ENCODE results near the gene THADA. TPM values are rescaled to one million over a fixed set of nuclear protein-coding genes. Genes with fewer than 3 reads are reported as not detected.

THADA gene
- polyA plus RNA-seq, 10 donors, result 16.2 to 24.7 (median 18.2) TPM

DNA sequence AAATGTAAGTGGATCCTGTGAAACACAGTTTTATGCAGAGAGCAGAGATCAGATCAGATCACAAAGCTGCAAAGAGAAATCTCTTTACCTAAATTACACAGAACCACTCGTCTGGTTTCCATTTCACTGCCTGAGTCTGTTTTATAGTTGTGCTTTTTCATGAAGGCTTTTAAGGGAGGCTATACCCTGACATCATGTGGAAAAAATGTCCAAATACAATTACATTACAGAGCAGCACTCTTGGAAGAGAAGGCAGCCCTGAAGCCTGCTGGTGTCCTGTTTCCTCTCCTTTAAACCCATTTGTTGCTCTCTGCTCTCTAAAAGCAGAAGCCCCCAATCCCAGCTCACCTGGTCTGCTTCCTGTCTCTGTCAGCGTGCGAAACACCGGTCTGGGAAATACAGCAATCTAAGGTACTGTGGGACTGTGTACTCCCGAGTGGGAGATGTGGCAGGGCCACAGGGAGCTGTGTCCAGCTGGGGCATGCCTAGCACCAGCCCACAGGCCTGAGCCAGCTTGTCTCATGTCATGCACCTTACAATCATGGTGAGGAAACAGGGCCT lies 344.6 kb downstream of the THADA start:
- peak; percentile 88 to 95 (median 89) for DNase-seq

DNA sequence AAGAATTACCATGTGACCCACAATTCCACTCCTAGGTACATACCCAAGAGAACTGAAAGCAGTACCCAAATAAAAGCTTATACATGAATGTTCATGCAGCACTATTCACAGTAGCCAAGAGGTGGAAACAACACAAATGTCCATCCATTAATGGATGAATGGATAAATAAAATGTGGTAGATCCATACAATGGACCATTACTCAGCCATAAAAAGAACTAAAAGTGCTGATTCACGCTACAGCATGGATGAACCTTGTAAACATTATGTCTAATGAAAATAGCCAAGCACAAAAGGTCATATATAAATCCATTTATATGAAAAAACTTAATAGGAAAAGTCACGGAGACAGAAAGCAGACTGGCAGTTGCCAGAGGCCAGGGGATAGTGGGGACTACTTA lies 345.8 kb downstream of the THADA start:
- DNase-seq, result no peak

DNA sequence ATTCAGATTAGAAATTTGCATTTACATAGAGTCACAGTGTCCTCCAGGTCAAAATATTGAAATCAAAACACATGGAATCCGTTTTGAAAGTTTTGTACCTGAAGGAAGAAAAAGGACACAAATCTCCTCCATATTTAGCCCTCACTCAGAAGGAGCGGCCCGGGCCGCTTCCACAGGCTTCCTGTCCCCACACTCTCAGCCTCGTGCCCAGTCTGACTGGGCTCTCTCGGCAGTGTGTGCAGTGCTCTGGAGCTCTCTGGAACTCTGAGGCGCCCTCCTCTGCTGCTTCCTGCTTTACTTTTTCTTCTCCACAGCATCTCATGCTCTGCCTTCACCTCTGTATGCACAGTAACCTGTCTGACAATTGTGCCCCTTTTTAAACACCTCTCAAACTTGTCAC lies 347.2 kb downstream of the THADA start:
- no peak for DNase-seq

DNA sequence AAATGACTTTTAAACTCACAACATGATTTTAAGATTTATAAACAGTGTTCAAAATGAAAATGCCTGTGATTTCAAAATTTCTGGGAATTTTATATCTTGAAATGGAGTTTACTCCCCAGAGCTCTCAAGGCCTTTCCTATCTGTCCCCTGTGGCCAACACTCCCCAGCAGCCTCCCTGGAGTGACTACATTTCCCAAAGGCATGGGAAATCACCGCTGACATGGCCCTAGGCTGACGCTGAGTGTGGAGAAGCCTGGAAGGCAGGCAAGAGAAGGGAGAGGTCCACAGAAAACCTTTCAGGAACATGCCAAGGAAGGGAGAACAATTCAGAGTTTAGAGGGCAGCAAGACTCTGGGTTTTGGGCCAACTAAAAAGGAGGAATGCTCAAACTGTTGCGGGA lies 349.2 kb downstream of the THADA start:
- no peak for DNase-seq

DNA sequence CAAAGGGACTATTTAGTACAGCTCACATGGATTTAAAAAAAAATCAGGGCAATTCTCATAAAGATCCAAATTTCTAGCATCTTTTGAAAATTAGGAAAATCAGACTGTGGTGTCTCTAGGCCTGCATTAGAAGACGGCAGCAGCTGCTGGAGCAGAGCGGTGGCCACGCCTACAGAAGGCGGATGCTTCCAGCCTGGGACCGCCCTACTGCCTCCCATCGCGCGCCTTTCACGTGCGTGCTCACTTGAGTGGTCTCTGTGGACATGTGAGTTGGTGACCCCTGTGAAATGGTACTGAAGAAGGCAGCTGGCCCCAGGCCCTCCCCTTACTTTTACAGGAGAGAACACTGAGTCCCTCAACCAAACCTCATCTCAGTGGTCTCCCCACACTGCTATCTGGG lies 354.3 kb downstream of the THADA start:
- DNase-seq, result peak in 1 of 3 donors; percentile 67

DNA sequence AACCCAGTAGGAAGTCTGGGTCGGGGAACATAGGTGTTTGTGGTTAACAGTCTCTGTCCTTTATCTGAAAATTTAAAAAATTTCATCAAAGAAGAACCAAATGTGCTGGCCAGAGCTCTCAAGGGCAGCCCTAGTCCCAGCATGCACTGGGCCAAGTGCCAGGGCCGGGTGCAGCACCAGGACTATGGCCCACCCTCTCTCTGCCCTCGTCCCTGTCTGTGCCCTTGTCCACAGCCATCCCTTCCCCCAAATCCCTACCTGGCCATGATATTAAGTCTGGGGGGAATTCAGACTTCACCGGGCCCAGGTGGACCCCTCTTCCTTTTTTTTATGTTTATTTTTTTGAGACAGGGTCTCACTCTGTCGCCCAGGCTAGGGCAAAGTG lies 355.1 kb downstream of the THADA start:
- DNase-seq, result no peak

DNA sequence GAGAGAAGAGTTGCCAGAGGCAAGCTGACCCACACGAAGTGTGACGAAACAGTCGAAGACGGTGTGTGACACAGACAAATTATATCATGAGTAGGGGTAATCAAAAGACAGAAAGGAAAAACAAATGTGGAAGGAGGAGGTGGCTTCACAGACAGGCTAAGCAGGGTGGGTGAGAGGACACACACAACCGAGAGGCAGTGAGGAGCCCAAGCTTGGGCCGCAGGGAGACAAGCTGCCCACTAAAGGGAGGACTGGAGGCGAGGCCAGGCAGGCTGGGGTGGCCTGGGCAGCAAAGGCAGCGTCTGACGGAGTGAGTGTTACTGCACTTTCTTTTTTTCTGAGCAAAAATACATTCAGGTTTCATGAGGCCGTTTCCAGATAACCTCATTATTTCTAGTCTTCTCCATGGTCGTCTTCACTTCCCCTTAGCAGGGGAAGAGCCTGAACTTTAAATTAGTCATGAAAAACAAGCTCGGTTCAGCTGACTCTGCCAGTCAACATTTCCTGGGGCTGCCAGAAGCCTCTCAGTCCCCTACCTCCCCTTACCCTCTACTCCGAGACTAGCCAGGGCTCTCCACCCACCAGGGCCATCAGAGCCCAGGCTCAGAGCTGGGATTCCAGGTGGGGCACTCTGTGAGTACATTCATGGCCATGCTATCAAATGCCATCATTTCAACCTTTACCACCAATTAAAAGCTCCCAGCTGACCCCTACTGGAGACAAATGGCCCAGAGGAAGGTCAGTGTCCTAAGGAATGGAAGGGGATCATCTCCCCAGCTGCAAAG lies 355.7 kb downstream of the THADA start:
- DNase-seq, result peak in 1 of 3 donors; percentile 50

DNA sequence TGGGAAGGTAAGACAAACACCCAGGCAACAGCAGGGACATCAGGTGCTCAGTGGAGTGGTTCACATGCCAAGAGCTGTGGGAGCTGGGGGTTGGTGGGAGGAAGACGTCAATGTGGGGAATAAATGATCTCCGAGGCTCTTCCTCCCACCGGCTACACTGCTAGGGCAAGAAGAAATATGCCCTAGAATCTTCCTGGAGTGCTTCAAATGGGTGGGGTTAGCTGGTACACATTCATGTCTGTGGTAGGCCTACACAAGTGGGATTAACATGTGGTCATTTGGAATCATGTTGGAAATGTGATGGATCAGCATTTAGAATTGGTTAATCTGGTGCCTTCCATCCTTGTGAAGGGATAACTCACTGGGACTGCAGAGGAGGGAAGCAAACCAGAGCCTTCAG lies 357.0 kb downstream of the THADA start:
- DNase-seq, result no peak

DNA sequence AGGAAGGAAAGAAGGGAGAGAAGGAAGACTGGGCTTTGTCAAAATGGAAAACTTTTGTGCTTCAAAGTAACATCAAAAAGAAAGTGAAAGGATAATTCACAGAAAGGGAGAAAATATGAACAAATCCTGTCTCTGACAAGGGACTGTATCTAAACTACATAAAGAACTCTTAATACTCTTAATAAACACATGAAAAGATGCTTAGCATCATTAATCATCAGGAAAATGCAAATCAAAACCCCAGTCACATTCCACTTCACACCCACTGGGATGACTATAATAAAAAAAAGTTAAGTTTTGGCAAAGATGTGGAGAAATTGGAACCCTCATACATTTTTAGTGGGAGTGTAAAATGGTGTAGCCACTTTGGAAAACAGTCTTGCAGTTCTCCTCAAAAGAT lies 357.7 kb downstream of the THADA start:
- DNase-seq, result no peak

DNA sequence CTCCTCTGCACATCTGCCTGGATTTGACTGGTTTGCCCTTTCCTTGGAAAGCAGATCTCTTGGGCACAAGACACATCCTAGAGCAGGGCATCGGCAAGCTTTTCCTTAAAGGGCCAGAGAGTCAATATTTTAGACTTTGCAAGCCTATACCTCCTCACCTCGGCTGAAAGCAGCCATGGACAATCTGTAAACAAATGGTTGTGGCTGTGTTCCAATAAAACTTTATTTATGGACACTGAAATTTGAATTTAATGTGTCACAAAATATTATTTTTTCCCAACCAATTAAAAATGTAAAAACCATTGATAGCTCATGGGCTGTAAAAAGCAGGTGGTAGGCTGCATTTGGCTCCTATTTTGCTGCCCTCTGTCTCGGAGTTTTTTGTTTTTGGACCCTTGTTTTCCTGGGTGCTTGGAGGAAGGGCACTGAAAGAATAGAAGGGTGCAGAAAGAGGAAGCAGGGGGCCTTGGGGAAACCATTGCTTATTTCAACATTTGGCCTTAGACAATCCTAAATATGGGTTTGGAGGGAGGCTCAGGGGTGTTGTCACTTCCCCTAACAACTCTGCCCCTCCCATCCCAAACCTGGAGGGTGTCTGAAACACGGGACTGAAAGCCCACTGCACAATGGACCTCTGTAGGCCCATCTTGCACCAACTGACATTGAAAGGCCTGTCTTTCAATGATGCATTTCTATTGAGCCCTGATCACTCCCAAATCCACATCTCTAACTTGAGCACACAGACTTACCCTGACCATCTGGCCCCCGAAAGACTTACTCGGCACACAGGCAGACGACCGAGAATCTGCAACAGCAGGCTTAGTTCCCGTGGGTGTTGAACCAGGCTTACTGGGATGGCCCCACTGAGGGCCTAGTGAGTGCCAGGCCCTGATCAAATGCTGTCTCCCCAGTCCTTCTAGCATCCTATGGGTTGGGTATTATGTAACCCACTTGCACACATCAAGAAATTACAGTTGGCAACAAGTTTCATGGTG lies 362.3 kb downstream of the THADA start:
- no peak for DNase-seq

DNA sequence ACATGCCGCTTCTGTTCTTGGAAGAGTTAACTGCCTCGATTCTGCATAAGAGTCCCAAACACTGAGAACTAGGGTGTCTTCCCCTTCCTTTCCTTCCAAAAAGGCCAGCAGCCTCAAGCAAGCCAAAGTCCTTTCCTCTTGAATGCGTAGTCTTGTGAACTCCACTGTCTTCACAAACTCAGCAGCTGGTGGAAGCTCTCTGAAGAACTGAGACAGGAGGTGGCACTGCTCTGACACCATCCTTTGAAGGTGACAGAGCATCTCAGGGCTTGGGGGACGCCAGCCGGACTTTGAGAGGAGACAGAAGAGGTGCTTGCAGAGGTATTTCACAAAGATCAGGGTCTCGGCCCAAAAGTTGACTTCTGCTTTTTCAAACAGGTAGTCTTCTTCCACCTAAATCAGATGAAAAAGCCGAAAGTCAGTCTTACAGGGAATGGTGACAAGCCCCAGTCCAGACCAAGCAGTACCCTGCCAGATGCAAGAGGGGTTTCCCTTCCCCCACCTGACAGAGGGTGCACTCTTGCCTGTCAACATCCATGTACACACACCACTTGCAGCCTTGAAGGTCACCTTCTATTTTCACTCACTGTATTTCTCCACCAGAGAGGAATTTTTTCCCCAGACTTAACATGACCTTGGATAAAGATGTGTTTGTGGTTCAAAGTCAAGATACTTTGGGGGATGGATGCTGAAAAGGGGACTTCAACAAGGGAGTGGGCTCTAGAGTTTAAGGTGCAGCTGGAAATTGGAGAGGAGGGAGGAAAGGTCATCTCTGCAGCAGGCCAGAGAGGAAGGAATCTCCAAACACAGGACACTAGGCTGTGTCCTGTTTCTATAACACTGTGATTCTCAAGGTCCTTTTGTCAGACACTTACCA lies 364.6 kb downstream of the THADA start:
- no peak for DNase-seq

DNA sequence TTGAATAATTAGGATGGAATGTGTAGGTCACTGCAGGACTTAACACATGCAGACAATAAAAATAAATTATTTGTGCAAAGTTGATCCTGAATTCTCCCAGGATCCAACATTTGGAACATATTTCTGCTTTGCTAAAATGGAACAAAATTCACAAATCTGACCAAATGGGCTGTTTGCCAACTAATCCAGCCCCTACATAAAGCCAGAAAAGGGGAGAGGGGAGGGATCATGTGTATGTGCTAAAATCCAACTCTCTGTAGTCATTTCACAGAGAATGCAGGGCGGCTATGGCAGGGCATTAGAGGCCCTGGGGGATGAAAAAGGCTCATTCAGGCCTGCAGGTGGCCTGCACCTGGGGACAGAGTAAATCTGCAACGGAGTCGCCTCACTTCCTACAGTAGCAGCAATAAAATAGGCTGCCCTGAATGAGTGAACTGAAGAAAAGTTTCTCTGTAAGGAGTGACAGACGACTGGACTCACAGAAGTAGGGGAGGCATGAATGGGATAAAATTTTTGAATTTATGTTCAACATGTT lies 365.4 kb downstream of the THADA start:
- DNase-seq, result peak; percentile 20 to 87 (median 48)

DNA sequence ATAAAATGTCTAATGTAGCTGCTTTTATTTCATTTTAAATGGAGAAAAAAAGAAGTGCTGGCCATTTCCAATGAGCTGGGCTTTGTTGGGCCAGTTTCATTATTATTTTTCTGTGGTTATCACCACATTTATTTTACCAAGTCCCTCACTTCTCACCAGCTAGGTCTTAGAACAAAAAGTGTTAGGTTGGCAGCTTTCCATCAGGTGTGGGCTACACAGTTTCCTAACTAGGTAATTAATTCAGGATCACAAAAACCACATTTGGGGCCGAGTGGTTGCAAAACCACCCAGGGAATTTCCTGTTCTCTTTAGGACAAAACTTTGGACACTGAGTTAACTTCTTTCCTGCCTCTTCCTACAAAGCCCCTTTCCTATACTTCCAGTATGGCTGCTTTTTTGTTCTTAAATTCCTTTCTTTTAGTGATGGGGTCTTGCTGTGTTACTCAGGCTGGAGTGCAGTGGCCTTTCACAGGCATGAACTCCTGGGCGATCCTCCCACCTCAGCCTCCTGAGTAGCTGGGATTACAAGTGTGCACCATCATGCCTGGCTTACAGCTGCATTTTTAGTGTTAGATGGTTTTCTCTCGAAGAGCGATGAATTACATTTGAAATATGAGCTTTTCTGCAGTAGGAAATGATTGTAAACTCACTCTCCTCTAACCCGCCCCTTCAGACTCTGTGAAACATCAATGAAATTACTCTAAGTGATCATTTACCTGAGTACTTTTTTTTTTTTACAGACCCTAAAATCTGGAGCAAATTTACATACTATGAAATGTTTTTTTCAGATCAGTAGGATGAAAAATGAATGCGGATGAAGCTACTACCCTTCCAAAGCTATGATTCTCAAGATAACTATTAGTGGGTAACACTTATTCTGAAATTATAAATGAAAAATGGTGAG lies 366.8 kb downstream of the THADA start:
- peak; percentile 9 to 69 (median 17) for DNase-seq

DNA sequence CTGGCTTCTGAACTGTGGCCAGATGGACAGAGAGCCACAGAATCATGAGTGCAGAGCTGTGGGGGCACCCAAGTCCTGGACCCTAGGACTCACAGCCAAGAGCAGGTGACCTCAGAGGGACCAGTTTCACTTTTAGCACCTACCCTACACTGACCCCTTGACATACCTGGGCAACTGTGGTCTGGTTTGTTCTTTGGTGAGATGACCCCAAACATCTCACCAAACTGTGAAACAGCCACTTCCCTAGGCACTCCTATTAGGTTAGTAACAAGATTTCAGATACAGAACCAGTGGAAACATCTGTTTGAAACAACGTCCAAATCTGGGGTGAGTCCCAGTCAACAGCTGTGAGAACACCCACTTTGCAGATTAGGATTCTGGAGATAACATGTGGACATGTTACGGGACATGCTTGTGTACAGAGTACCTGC lies 367.5 kb downstream of the THADA start:
- DNase-seq, result peak; percentile 25 to 61 (median 29)

DNA sequence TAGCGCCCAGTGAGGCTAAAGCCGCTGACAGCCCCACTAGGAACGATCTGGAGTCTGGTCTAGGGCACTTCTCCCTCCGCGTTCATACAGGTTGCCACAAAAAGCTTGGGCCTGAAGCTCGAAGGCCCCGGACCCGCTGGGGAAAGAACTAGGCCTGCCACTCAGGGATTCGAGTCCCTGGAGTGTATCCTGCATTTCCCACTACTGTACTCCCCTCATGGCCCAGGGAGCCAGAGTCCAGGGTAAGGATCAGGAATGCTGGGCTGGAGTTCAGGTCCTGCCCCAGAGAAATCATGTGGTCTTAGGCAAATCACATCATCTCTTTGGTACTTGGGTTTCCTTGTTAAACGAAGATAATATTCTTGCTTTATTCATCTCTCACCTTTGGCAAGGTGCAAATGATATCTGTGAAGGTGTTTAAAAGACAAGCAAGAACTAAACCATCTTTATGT lies 368.0 kb downstream of the THADA start:
- no peak for DNase-seq

DNA sequence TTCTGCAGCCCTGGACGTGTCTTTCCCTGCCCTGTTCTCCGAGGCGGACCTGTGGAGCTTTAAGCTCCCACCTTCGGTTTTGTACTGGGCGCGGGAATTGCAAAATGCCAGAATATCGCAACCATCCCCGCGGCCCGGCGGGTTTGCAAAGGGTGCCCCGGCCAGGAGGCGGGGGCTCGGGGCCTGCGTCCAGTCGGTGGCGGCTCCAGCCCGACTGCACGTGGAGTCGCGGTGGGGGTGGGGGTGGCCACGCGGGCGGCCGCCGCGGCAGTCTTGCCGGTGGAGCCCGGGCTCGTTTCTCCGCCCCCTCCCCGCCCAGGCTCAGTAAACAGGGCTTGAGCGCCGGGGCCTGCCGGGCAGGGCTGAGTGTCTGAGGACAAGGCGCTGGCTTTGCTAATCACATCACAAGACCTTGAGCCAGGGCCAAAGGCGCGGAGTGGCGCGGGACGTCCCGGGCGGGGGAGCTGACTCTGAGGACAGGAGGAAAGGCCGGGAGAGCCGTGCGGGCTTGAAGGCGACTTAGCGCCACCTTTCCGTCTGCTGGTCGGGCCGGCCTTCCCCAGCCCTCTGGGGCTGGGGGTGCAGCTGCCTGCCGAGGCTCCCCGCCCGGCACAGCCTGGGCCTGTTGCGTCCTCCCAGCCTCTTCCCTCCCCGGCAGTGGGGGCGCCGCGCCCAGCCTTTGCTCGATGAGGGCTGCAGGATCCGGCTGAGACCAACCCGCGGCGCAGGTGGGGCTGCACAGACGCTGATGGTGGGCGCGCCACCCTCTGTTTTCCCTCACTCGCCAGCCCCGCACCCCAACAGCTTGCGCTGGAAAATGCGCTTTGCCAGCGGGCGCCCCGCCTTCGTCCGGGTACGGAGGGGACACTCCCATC lies 368.6 kb downstream of the THADA start:
- peak; percentile 79 to 97 (median 88) for DNase-seq

DNA sequence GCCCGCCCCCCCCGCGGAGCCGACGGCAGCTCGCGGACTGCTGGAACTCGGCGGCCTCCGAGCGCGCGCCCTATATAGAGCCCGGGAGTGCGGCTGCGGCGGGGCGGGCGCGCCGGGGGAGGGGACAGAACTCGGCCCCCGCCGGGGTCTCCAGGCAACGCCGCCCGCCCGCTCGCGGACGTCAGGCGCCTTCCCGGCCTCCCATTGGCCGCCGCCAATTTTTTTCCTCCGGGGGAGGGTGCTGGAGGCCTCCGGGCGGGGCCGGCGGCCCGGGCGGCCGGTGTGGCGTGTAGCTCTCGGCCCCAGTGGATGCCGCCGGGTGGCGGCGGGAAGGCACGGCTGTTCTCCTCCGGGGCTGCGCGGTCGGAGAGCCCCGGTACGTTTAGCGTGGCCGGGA lies 369.3 kb downstream of the THADA start, which contains the start of gene ZFP36L2:
Gene ZFP36L2 (minus strand): TSS at position 49 of the 397 bp plus-strand sequence. CDS start 291 bp downstream, outside the sequence.
- DNase-seq, result peak; percentile 97 to 99 (median 98)

DNA sequence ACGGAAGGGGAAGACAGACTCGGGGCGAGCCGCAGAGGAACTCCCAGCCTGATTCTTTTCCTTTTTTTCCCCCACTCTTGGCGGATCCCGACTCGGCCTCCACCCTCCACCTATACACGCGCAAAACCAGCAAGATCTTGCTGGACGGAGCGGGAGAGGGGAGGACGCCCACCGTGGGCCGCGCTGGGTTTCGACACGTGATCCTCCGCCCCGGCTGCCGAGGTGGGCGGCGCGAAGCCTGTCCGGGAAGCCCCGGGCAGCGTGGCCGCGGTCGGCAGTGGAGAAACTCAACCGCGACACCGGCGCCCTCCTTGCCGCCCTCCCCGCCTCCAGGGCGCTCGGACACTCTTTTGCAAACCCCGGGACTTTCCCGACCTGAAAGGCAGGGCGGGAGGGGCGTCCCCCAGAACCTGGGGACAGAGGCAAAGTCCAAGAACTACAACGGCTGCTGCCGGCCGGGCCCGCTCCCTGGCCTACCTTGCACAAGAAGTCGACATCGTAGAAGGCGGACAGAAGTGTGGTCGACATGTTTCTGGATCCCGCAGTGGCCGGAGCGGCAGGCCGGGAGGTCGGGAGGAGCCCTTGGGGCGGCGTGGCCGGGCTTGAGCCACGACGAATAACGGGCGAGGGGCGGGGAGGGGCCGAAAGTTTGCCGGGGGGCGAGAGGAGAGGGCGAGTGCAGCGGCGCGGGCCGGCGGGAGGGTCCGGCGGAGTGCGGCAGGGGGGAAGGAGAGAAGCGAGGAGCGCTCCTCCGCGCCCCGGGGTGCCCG lies 369.9 kb downstream of the THADA start:
- peak; percentile 70 to 93 (median 82) for DNase-seq
